Measurements from ENCODE around the gene FAM227A. TPM values are rescaled to one million over a fixed set of nuclear protein-coding genes. Genes with fewer than 3 reads are reported as not detected.

Gene FAM227A
- total and polyA plus RNA-seq, 2 donors (not counting 3 experiments of a cell fraction or from before 2014, with no cell fraction given): 0.58 to 1.9 TPM

DNA sequence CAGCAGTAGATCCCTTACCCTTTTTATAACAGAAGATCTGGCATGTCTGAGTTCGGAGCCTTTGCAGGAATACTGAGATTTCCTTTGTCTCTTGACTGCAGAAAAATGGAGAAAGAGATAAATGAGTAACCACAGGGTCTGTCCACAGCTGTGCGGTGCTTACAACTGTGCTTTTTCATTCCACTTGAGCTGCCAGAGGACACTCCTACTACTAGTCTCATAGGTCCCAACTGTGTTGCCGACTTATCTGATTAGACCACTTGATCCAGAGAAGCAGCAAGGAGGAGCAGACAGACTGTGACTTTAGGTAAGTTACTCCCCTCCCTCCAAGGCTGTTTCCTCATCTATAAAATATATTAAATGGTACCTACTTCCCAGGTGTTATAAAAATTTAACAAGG, 17.5 kb downstream of the FAM227A start:
- no peaks in the 10 kb centered on the region for H3K9me3 ChIP-seq (replicated peaks; ENCODE audit: control insufficient read depth, insufficient read depth, low read length)
- no peak overlapping the region for H2AFZ ChIP-seq (ENCODE audit: low read depth, low read length)
- H3K4me3 ChIP-seq (replicated peaks in 1 of 3; ENCODE audit: insufficient read depth in 1 of 3, low read depth in 1 of 3, low read length in 3 of 3): no peak overlapping the region
- H3K4me2 ChIP-seq (ENCODE audit: insufficient read depth, low read length): no peak overlapping the region
- dilution Hi-C loops (cut with MboI; ENCODE audit: extremely low pct_ligation_motif_present, low sequenced_read_pairs) (no loop called here), intact Hi-C loops (cut with micrococcal nuclease) (no loop called here)
- CTCF ChIA-PET: interaction anchor here (0.7 kb wide), 1 partner anchor 9 kb away, joined by 3 read pairs; no protein-coding TSS in a partner anchor
- BruUV-seq (replicated peaks): no TSS peak
- no peaks in the 10 kb centered on the region for H3K27me3 ChIP-seq (ENCODE audit: control insufficient read depth in 2 of 2, insufficient read depth in 2 of 2, low read length in 2 of 2)
- FAIRE-seq (no peak), DNase-seq (ENCODE audit: low read depth, low spot score) (no peak)
- no peak for TF ChIP-seq EZH2 (IDR thresholded peaks at IDR 0.05; ENCODE audit: borderline replicate concordance, low read depth, low read length, severe bottlenecking)
- no peak for TF ChIP-seq FOS (IDR thresholded peaks at IDR 0.05; ENCODE audit: borderline replicate concordance, insufficient read depth, low read length)
- TF ChIP-seq JUN (IDR thresholded peaks at IDR 0.05; ENCODE audit: borderline replicate concordance, insufficient read depth, insufficient read length, low read depth): no peak
- TF ChIP-seq, protein P1, sequence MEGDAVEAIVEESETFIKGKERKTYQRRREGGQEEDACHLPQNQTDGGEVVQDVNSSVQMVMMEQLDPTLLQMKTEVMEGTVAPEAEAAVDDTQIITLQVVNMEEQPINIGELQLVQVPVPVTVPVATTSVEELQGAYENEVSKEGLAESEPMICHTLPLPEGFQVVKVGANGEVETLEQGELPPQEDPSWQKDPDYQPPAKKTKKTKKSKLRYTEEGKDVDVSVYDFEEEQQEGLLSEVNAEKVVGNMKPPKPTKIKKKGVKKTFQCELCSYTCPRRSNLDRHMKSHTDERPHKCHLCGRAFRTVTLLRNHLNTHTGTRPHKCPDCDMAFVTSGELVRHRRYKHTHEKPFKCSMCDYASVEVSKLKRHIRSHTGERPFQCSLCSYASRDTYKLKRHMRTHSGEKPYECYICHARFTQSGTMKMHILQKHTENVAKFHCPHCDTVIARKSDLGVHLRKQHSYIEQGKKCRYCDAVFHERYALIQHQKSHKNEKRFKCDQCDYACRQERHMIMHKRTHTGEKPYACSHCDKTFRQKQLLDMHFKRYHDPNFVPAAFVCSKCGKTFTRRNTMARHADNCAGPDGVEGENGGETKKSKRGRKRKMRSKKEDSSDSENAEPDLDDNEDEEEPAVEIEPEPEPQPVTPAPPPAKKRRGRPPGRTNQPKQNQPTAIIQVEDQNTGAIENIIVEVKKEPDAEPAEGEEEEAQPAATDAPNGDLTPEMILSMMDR (IDR thresholded peaks at IDR 0.05; ENCODE audit: extremely low read depth in 1 of 2, insufficient read depth in 1 of 2, low read depth in 1 of 2, low read length in 2 of 2): no peak
- TF ChIP-seq, protein P2, sequence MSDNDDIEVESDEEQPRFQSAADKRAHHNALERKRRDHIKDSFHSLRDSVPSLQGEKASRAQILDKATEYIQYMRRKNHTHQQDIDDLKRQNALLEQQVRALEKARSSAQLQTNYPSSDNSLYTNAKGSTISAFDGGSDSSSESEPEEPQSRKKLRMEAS (IDR thresholded peaks at IDR 0.05; ENCODE audit: insufficient read depth, insufficient read length): no peak
- H3K79me2 ChIP-seq (ENCODE audit: control insufficient read depth, insufficient read depth, low read length): no peaks in the 10 kb centered on the region
- H3K9ac ChIP-seq (replicated peaks; ENCODE audit: extremely low read depth, insufficient read depth, low read length): no peak overlapping the region
- H3K27ac ChIP-seq (ENCODE audit: insufficient read depth, low read depth, low read length): no peak overlapping the region
- POLR2A ChIA-PET: no interaction called here
- H4K20me1 ChIP-seq (replicated peaks; ENCODE audit: control insufficient read depth, extremely low read depth, insufficient read depth, low read length): no peaks in the 10 kb centered on the region
- no peaks in the 10 kb centered on the region for H3K4me1 ChIP-seq (ENCODE audit: control insufficient read depth, extremely low read depth, insufficient read depth, low read length)
- no peaks in the 10 kb centered on the region for H3K9me1 ChIP-seq (replicated peaks; ENCODE audit: control insufficient read depth, extremely low read depth, insufficient read depth, low read length)
- H3K36me3 ChIP-seq (ENCODE audit: control insufficient read depth in 2 of 2, extremely low read depth in 1 of 2, insufficient read depth in 2 of 2, low read length in 2 of 2): no peaks in the 10 kb centered on the region

DNA sequence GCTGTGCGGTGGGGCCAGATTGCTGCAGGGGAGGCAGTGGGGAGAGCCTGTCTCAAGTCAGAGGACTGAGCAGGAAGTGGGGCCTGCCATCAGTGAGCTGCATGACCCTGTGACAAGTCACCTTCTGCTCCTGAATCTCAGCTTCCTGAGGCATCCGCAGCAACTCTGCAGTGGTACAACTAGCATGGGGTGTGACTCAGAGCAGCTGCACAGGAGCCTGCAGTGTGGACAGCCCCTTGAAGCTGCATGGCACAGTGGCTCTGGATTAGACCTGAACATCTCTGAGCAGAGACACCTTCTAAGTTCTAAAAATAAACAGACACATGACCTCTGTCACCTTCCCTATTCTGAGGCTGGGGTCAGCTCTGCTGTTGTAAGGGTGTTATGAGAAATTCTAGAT, 18.0 kb downstream of the FAM227A start:
- Histone ChIP-seq H3K4me2 (ENCODE audit: insufficient read depth, low read length) (no peak overlapping the region), H2AFZ (ENCODE audit: low read depth, low read length) (no peak overlapping the region), H3K9ac (replicated peaks; ENCODE audit: extremely low read depth, insufficient read depth, low read length) (no peak overlapping the region), H3K27me3 (ENCODE audit: control insufficient read depth in 2 of 2, insufficient read depth in 2 of 2, low read length in 2 of 2) (no peaks in the 10 kb centered on the region), H3K4me3 (replicated peaks in 1 of 3; ENCODE audit: insufficient read depth in 1 of 3, low read depth in 1 of 3, low read length in 3 of 3) (no peak overlapping the region), H3K9me1 (replicated peaks; ENCODE audit: control insufficient read depth, extremely low read depth, insufficient read depth, low read length) (no peaks in the 10 kb centered on the region), H4K20me1 (replicated peaks; ENCODE audit: control insufficient read depth, extremely low read depth, insufficient read depth, low read length) (no peaks in the 10 kb centered on the region), H3K27ac (ENCODE audit: insufficient read depth, low read depth, low read length) (no peak overlapping the region), H3K79me2 (ENCODE audit: control insufficient read depth, insufficient read depth, low read length) (no peaks in the 10 kb centered on the region), H3K9me3 (replicated peaks; ENCODE audit: control insufficient read depth, insufficient read depth, low read length) (no peaks in the 10 kb centered on the region), H3K36me3 (ENCODE audit: control insufficient read depth in 2 of 2, extremely low read depth in 1 of 2, insufficient read depth in 2 of 2, low read length in 2 of 2) (no peaks in the 10 kb centered on the region), H3K4me1 (ENCODE audit: control insufficient read depth, extremely low read depth, insufficient read depth, low read length) (no peaks in the 10 kb centered on the region)
- TF ChIP-seq POLR2AphosphoS5 (IDR thresholded peaks at IDR 0.05; ENCODE audit: insufficient read depth, low read depth, low read length): no peak
- no peak for TF ChIP-seq EZH2 (IDR thresholded peaks at IDR 0.05; ENCODE audit: borderline replicate concordance, low read depth, low read length, severe bottlenecking)
- TF ChIP-seq POLR2A (IDR thresholded peaks at IDR 0.05; ENCODE audit: low read depth, low read length): no peak
- TF ChIP-seq, protein P1 (IDR thresholded peaks at IDR 0.05; ENCODE audit: extremely low read depth in 1 of 2, insufficient read depth in 1 of 2, low read depth in 1 of 2, low read length in 2 of 2): no peak
- TF ChIP-seq GATA2 (IDR thresholded peaks at IDR 0.05; ENCODE audit: insufficient read depth, insufficient read length, low read depth, low read length): no peak
- no peak for TF ChIP-seq FOS (IDR thresholded peaks at IDR 0.05; ENCODE audit: borderline replicate concordance, insufficient read depth, low read length)
- no peak for TF ChIP-seq JUN (IDR thresholded peaks at IDR 0.05; ENCODE audit: borderline replicate concordance, insufficient read depth, insufficient read length, low read depth)
- TF ChIP-seq, protein P2 (IDR thresholded peaks at IDR 0.05; ENCODE audit: insufficient read depth, insufficient read length): no peak
- no peak for TF ChIP-seq MYC (IDR thresholded peaks at IDR 0.05; ENCODE audit: low read depth, low read length)
- dilution Hi-C loops (cut with MboI; ENCODE audit: extremely low pct_ligation_motif_present, low sequenced_read_pairs): no loop called here
- intact Hi-C loops (cut with micrococcal nuclease): no loop called here
- ChIA-PET POLR2A (no interaction called here), CTCF (interaction anchor here (1.2 kb wide), 1 partner anchor 54 kb away, joined by 3 read pairs; no protein-coding TSS in a partner anchor)
- BruUV-seq (replicated peaks): no TSS peak
- no peak for DNase-seq (ENCODE audit: low read depth, low spot score)
- no peak for FAIRE-seq

Measured in endothelial cell of umbilical vein (primary cell).